GM12872 (cell line): ENCODE results near the gene ADCY5.

Experiments
- TF ChIP-seq, protein P1 (sequence below): IDR thresholded peaks from 3 replicates; pipeline ENCODE4 v1.5.1; 2011; ENCODE audit warnings: low read depth, mild to moderate bottlenecking, low read length, moderate library complexity; ENCODE audit not compliant: insufficient read depth

ADCY5 gene

DNA sequence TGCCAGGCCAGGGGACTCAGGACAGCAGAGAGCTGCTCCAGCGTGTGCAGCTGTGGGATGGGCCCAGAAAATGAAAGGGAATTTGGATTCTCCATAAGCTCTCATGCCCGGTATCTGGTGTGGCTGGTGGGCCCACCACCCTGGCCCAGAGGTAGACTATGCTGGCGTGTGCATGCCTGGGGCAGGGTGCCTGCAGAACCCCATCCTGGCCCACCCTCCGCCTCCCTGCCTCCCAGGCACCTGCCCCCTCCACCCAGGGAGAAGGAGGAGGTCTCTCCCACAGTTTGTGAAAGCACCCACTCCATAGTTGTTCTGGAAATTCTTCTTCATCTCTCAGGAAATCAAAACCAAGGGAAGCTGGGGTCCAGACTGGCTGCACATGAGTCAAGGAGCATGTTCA lies 112.9 kb downstream of the ADCY5 start:
- TF ChIP-seq, protein P1, sequence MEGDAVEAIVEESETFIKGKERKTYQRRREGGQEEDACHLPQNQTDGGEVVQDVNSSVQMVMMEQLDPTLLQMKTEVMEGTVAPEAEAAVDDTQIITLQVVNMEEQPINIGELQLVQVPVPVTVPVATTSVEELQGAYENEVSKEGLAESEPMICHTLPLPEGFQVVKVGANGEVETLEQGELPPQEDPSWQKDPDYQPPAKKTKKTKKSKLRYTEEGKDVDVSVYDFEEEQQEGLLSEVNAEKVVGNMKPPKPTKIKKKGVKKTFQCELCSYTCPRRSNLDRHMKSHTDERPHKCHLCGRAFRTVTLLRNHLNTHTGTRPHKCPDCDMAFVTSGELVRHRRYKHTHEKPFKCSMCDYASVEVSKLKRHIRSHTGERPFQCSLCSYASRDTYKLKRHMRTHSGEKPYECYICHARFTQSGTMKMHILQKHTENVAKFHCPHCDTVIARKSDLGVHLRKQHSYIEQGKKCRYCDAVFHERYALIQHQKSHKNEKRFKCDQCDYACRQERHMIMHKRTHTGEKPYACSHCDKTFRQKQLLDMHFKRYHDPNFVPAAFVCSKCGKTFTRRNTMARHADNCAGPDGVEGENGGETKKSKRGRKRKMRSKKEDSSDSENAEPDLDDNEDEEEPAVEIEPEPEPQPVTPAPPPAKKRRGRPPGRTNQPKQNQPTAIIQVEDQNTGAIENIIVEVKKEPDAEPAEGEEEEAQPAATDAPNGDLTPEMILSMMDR: no peak

DNA sequence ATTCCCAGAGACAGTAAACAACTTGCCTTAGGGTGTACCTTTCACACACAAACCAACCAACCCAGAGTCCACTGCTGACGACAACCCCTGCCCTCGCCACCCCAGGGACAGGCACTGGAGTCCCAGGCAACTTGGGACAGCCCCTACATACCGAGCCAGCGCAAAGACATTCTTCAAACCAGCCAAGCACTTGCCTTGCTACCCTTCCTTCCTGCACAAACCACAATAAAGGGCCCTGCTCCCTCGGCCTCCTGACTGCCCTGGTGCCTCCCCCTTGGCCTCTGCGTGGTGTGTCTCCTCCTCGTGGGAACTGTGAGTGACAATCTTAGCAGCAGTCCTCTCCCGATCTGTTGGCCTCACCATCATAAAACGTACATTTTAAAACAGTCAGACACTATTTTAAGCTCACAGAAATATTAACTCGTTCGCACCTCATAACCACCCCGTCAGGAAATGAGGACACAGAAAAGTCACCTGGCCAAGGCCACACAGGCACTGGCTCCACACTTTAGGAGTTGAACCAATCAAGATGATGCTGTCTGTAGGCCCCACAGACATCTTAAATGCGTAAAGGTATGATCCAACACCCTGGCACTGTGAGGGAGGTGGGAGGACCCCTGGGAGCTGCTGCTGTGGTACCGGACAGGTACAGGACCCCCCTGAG lies 113.8 kb downstream of the ADCY5 start:
- TF ChIP-seq, protein P1: no peak

DNA sequence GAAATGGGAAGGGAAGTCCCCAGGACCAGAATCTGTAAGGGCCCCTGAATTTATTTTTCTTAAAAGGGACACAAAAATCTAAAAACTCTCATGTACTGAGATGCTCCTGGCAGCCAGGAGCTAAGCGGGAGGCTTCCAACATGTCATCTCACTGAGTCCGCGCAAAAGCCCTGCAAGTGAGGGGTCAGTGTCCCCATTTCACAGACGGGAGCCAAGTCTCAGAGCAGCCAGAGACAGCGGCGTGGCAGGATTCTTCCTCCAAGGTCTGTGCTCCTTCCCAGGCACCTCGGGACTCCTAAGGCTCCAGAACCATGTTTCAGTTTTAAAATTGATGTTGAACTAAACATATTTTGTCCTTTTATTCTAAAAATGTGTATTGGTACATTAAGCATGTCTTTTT lies 114.8 kb downstream of the ADCY5 start:
- TF ChIP-seq, protein P1: no peak

DNA sequence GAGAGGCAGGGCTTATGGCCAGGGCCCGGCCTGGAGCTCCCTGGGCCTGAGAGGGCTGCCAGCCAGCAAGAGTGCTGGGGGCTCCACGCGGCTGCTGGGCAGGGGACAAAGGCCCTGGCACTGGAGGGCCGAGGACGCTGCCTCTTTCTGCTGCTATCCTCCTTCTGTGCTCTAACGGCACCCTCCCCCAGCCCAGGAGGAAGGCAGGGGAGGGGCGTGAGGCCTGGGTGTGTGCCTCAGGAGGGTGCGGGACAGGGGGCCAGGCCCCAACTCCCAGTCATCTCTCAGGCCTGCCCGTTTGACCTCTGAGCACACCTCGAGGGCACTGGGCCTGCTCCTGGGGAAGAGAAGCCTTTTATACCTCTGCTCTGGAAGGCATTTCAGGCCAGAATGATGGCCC lies 115.5 kb downstream of the ADCY5 start:
- TF ChIP-seq, protein P1: no peak

DNA sequence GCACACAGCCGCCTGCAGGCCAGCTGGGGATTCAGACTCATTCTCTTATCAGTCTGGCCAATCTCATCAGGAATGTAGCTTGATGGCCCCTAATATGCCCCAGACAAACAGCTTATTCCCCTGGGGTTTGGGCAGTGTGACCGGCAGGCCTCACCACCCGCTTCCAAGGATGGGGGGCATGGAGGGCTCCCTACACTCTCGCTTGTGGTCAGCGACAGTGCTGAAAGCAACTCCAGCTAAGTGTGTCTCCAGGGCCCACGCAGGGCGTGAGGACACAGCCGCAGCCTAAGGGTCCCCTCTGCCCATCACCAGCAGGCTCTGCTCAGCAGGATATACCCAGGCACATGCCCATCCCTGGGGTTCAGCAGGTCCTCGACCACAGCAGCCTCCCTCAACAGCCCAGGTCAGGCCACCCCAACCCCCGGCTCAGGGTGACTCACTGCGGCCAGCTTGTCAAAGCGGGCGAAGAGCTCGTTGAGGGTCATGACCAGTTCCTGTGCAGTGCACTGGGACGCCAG lies 116.7 kb downstream of the ADCY5 start:
- TF ChIP-seq, protein P1: no peak

DNA sequence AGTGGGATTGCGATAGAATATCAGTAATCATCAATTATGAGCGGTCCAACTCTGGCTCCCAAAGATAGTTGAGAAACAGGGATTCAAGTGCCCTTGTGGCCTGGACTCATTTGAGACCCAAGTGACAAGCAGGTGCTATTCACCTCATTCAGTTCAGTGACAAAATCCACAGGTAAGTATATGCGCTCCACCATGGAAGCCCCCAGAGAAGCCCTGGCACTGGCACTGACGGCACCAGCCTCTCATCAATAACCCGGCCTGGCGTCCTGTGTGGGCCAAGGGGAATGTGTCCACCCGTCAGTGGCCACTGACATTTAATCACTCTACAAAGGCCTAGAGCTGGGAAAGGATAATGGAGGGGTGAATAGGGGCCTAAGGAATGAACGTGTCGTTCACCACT lies 117.2 kb downstream of the ADCY5 start:
- TF ChIP-seq, protein P1: no peak

DNA sequence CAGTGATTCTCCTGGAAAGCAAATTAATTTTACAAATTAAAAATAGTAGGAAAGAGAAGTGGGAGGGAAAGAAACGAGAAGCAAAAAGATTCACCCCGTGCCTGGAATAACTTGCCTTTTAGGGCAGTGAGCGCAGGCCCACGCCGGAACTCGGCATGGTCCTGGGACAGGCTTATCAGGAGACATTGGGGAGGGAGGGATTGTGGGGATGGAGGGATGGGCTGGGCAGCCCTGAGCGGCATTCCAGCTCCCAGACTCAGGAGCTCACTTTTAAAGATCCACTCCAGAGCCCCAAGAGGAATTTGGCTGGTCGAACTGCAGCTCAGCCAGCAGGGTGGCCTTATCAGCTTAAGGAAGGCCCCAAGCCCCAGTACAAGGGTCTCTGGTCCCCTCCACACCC lies 117.9 kb downstream of the ADCY5 start:
- TF ChIP-seq, protein P1: no peak
